Measurements from ENCODE around the gene CIB4. TPM values are rescaled to one million over a fixed set of nuclear protein-coding genes. Genes with fewer than 3 reads are reported as not detected.

The CIB4 gene
- total and polyA plus RNA-seq, 2 of the 13 experiments (the other 11 are each of a cell fraction or from before 2014, with no cell fraction given): not detected

GRCh38 chr2:26605195-26605998, 35.8 kb downstream of the CIB4 start (continued):
- TF ChIP-seq HIVEP1 (CRISPR knock-in tag; IDR thresholded peaks at IDR 0.05) (no peak), ZNF296 (CRISPR knock-in tag; conservative IDR thresholded peaks at IDR 0.05) (no peak), NCOA5 (CRISPR knock-in tag; IDR thresholded peaks at IDR 0.05) (no peak), TFDP1 (CRISPR knock-in tag; IDR thresholded peaks at IDR 0.05; ENCODE audit: borderline replicate concordance) (0 out of 2 replicates have a peak, but pooled peaks have one; percentile 26), ZNF333 (CRISPR knock-in tag; IDR thresholded peaks at IDR 0.05; ENCODE audit: borderline replicate concordance) (no peak), ZNF678 (CRISPR knock-in tag; IDR thresholded peaks at IDR 0.05) (no peak), ZNF446 (CRISPR knock-in tag; IDR thresholded peaks at IDR 0.05) (no peak), ZNF431 (CRISPR knock-in tag; IDR thresholded peaks at IDR 0.05; ENCODE audit: borderline replicate concordance, low read depth) (no peak), ZNF276 (CRISPR knock-in tag; IDR thresholded peaks at IDR 0.05; ENCODE audit: low read depth) (no peak), ZKSCAN1 (IDR thresholded peaks at IDR 0.05; ENCODE audit: low read length) (peak; percentile 100), ZNF503 (CRISPR knock-in tag; IDR thresholded peaks at IDR 0.05) (no peak), MEIS1 (CRISPR knock-in tag; IDR thresholded peaks at IDR 0.05; ENCODE audit: borderline replicate concordance) (no peak), SAFB2 (CRISPR knock-in tag; IDR thresholded peaks at IDR 0.05; ENCODE audit: borderline replicate concordance, low read depth) (no peak), MZF1 (CRISPR knock-in tag; IDR thresholded peaks at IDR 0.05; ENCODE audit: borderline replicate concordance) (no peak), ZNF646 (CRISPR knock-in tag; IDR thresholded peaks at IDR 0.05) (no peak), CREB3 (CRISPR knock-in tag; IDR thresholded peaks at IDR 0.05) (no peak)

Measured in HepG2 (cell line).